Mesothelial cell of epicardium (in vitro differentiated cells): ENCODE measurements around the gene EPHA4. TPM values are rescaled to one million over a fixed set of nuclear protein-coding genes. Genes with fewer than 3 reads are reported as not detected.

ENCODE experiments used
- DNase-seq, 2 experiments: peaks; one replicate each; pipeline ENCODE4 v3.0.0; 2021; ENCODE audit warnings: low spot score in 2 of 2; ENCODE audit not compliant: unreplicated experiment in 2 of 2
- H3K27ac Mint-ChIP-seq: 2 replicates; pipeline ENCODE4 v1.8.0; 2021; ENCODE audit warnings: mixed read lengths
- H3K27me3 Mint-ChIP-seq: 2 replicates; pipeline ENCODE4 v1.8.0; 2021; ENCODE audit warnings: low read depth, mixed read lengths
- H3K36me3 Mint-ChIP-seq: 2 replicates; pipeline ENCODE4 v1.8.0; 2021; ENCODE audit warnings: mixed read lengths
- H3K4me1 Mint-ChIP-seq: 2 replicates; pipeline ENCODE4 v1.8.0; 2021; ENCODE audit warnings: mixed read lengths
- H3K4me3 Mint-ChIP-seq: 2 replicates; pipeline ENCODE4 v1.8.0; 2021; ENCODE audit warnings: mild to moderate bottlenecking, moderate library complexity, mixed read lengths
- H3K9me3 Mint-ChIP-seq: 2 replicates; pipeline ENCODE4 v1.8.0; 2021; ENCODE audit warnings: mixed read lengths
- total RNA-seq: library from RNA; stranded (reverse); gene quantifications from 3 replicates; pipeline ENCODE4 v1.2.1, GENCODE V29; 2021
- TF ChIP-seq, protein P1 (sequence below): fragments of 200-600 bp; sonication (generic); IDR thresholded peaks from one replicate; pipeline ENCODE4 v1.5.0; 2021; ENCODE audit warnings: antibody characterized with exemption; ENCODE audit not compliant: unreplicated experiment

EPHA4 gene
- total RNA-seq, 1 donor from 2014 or later = 20.5 TPM

- no peaks in the 10 kb centered on the region for H3K9me3 Mint-ChIP-seq
- no peak for DNase-seq
- no peak overlapping the region for H3K27ac Mint-ChIP-seq
- TF ChIP-seq, protein P1, sequence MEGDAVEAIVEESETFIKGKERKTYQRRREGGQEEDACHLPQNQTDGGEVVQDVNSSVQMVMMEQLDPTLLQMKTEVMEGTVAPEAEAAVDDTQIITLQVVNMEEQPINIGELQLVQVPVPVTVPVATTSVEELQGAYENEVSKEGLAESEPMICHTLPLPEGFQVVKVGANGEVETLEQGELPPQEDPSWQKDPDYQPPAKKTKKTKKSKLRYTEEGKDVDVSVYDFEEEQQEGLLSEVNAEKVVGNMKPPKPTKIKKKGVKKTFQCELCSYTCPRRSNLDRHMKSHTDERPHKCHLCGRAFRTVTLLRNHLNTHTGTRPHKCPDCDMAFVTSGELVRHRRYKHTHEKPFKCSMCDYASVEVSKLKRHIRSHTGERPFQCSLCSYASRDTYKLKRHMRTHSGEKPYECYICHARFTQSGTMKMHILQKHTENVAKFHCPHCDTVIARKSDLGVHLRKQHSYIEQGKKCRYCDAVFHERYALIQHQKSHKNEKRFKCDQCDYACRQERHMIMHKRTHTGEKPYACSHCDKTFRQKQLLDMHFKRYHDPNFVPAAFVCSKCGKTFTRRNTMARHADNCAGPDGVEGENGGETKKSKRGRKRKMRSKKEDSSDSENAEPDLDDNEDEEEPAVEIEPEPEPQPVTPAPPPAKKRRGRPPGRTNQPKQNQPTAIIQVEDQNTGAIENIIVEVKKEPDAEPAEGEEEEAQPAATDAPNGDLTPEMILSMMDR = no peak
- H3K4me1 Mint-ChIP-seq = peaks cover 11% of the 10 kb centered on the region
- no peaks in the 10 kb centered on the region for H3K27me3 Mint-ChIP-seq
- H3K36me3 Mint-ChIP-seq = peaks cover 12% of the 10 kb centered on the region
- H3K4me3 Mint-ChIP-seq = no peak overlapping the region
These were observed 148.8 kb downstream of the EPHA4 start for GRCh38 chr2:221423210-221423804.

DNA sequence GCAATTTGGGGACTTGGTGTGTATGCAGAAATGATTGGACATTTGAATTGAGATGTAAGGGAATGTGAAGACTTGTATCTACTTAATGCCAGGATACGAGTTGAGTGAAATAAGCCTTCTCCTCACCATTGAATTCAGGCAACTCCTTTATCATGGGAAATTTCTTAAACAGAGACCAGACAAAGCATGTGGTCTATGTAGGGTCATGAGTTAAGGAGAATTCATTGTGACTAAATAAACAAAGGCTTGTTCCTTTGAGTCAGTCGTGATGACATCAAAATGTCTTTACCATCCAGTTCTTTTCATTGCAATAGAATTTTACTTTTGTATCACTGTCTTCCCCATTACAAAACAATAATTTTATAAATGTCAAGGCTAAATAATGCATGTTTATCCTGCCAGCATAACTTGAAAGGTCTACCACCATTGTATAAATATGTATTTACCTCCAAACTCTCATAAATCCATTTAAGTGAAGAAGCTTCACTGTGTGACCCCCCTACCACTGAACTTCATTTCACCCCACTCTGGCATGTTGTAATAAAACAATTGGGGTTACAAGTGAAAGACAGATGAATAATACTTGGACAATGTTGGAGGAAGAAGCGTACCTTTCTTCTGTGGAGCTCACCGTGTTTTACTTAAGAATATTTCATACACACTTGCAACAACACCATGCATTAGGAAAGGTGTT, 149.4 kb downstream of the EPHA4 start:
- Mint-ChIP-seq H3K27ac (no peak overlapping the region), H3K36me3 (peaks cover 11% of the 10 kb centered on the region), H3K27me3 (no peaks in the 10 kb centered on the region), H3K9me3 (no peaks in the 10 kb centered on the region), H3K4me1 (peaks cover 11% of the 10 kb centered on the region), H3K4me3 (no peak overlapping the region)
- TF ChIP-seq, protein P1 = no peak
- DNase-seq = no peak

DNA sequence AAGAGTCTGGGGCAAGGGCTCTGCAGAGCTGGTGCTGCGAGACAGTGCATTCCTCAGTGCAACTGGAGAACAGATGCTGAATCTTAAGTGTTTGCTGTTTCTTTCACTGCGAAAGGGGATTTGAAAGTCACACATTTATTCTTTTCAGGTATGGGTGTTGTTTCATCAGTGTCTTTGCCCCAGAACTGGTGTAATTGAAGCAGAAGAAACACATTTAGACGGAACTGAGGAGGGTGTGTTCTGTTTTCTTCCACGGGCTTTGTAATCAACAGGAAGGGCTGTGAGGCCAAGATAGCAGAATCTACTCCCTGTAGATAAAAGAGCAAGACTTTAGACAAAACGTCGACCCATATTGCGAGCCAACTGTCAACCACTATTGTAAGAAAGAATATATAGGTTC, 151.9 kb downstream of the EPHA4 start:
- peaks cover 9% of the 10 kb centered on the region for H3K36me3 Mint-ChIP-seq
- no peak overlapping the region for H3K27ac Mint-ChIP-seq
- H3K27me3 Mint-ChIP-seq = no peaks in the 10 kb centered on the region
- peaks cover 8% of the 10 kb centered on the region for H3K4me1 Mint-ChIP-seq
- DNase-seq = no peak
- H3K9me3 Mint-ChIP-seq = no peaks in the 10 kb centered on the region
- H3K4me3 Mint-ChIP-seq = no peak overlapping the region
- TF ChIP-seq, protein P1 = no peak

DNA sequence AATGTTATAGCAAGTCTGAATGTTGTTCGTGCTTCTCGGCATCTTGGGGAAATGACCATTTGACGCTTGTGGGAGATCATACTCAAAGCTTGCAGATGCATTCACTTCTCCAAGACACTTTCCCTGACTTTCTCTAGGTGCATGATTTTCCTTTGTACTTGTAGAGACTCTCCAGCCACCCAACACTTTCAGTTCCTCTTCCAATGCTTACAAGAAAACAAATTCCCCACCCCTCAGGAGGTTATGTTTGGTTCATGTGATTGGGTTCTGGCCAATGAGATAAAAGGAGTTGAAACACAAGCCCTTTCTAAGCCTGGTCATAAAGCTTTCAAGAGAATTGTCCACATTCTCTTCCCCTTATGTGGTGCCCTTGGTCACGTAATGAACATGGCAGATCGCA, 156.3 kb downstream of the EPHA4 start:
- Mint-ChIP-seq H3K4me1 (no peaks in the 10 kb centered on the region), H3K4me3 (no peak overlapping the region), H3K36me3 (peaks cover 4% of the 10 kb centered on the region), H3K27me3 (peaks cover 13% of the 10 kb centered on the region), H3K27ac (no peak overlapping the region), H3K9me3 (peaks cover 7% of the 10 kb centered on the region)
- DNase-seq = no peak
- TF ChIP-seq, protein P1 = no peak

DNA sequence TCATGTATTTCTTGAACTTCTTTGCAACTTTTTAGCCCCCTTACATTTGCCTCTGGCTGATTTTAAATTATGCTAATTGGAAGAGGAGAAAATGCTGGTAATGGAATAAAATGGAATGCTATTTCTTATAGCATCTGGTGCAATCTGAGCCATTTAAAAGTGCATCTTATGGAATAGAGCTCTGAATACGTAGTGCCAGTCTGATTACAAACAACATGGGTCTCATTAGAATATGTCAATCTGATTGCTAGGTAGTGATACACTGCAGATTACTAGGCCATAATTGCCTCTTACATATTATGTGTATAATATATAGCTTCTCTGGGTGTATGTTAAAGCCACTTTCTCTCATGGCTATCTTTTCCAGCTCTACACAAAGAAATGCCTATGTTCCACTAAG, 159.1 kb downstream of the EPHA4 start:
- no peak overlapping the region for H3K27ac Mint-ChIP-seq
- no peak for DNase-seq
- peaks cover 7% of the 10 kb centered on the region for H3K9me3 Mint-ChIP-seq
- H3K27me3 Mint-ChIP-seq = peaks cover 23% of the 10 kb centered on the region
- no peak overlapping the region for H3K4me3 Mint-ChIP-seq
- TF ChIP-seq, protein P1 = no peak
- no peaks in the 10 kb centered on the region for H3K36me3 Mint-ChIP-seq
- no peaks in the 10 kb centered on the region for H3K4me1 Mint-ChIP-seq
